ENCODE measurements around the gene TSEN15. TPM values are rescaled to one million over a fixed set of nuclear protein-coding genes. Genes with fewer than 3 reads are reported as not detected.

The TSEN15 gene
- polyA plus RNA-seq, 1 donor: 32.7 TPM

DNA sequence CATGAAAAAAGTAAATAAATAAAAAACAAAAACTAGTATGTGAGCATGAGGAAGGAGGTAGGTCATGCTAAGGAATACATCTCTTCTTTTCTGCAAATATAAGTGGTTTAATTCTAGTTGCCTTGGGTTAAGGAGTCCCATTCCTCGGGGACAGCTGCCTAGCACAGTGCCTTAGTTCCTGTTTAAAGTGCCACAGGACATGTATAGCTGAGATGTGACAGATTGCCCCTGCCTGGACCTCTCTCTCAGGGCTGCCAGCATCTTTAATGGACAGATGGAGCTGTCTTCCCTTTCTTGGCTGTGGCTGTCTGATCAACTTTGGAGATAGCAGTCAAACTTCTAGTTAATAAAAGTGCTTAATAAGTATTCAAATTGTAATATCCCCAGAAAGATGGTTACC lies 50.0 kb downstream of the TSEN15 start:
- DNase-seq: no peak

DNA sequence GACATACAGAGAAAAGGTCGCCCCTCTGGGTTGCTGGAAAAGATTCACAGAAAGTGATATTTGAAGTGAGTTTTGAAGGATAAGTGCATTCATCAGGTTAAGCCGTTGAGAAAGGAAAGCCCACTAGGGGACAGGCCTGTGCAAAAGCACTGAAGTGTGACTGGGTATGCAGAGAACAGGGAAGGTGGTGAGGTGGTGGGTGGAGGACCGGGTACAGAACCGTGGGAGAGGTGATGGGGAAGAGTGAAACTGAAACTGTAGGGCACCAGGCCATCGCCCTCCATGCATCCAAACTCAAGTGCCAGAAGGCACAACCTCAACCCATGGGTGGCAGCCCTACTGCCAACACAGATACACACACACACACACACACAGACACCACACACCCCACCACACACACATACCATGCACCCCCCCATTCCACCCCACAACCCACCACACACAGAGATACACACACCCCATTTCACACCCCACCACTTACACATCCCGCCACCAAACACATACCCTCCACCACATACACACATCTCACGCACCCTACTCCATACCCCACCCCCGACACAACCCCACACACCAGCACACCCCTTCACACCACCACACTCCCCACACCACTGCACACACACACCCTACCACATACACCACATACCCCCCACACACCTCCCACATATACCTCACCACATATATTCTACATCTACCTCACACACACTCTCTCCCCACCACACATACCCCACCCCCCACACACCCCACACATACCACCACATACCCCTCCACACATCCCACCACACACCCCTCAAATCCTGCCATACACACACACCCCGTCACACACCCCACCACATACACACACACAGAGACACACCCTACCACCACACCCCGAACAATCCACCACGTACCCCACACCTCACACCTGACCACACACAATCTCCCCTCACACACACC lies 59.0 kb downstream of the TSEN15 start:
- DNase-seq: no peak

- DNase-seq: no peak
Measured at GRCh38 chr1:184112176-184112948, 60.8 kb downstream of the TSEN15 start.

GRCh38 chr1:184113251-184113650 lies 61.7 kb downstream of the TSEN15 start:
- DNase-seq: no peak

DNA sequence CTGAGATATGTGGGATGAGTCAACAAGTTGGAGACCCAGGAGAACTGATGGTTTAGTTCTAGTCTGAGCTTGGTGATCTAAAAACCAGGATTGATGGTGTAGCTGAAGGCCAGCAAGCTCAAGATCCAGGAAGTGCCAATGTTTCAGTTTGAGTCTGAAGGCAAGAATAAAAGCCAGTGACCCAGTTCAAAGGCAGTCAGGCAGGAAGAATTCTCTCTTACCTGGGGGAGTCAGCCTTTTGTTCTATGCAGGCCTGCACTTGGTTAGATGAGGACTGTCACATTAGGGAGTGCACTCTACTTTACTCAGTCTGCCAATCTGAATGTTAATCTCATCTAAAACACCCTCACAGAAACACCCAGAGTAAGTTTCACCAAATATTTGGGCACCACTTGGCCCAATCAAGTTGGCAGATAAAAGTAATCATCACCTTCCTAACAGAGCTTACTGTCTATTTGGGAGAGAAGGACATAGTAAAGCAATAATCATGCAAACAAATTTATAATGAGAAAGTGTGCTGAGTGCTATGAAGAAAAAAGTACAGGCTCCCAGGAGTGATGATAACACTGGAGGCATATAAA lies 63.4 kb downstream of the TSEN15 start:
- DNase-seq: no peak

GRCh38 chr1:184116287-184116686 lies 64.8 kb downstream of the TSEN15 start:
- DNase-seq: no peak

- peak; percentile 21 for DNase-seq
Measured at GRCh38 chr1:184118046-184118445, 66.5 kb downstream of the TSEN15 start.

Other genes with a start within 250 kb of the TSEN15 start
- 21.6 TPM for gene RGL1, start 246.6 kb upstream of the TSEN15 start, polyA plus RNA-seq (ENCODE audit: insufficient read length)
- gene COLGALT2, start 14.0 kb upstream of the TSEN15 start, polyA plus RNA-seq (ENCODE audit: insufficient read length): 5.0 TPM

Measured in hindlimb muscle (tissue), 1 donor.